HFF-Myc (cell line): ENCODE data around the gene KCNIP1.

Experiments used
- DNase-seq: peaks from one replicate; pipeline ENCODE4 v3.0.0-alpha.2; 2011; ENCODE audit warnings: low read depth; ENCODE audit errors: extremely low read depth
- H3K4me3 ChIP-seq: replicated peaks from 2 replicates; pipeline ENCODE4 v1.5.1; 2011; ENCODE audit warnings: low read depth, mild to moderate bottlenecking, control low read depth, low read length
- CTCF ChIP-seq: IDR thresholded peaks from 2 replicates; pipeline ENCODE4 v1.5.1; 2012; ENCODE audit warnings: mild to moderate bottlenecking, low read depth, low read length, control low read depth; ENCODE audit errors: missing control alignments

KCNIP1 gene

GRCh38 chr5:170537451-170538095 is 33.8 kb downstream of the KCNIP1 start:
- DNase-seq: no peak
- no peak overlapping the region for H3K4me3 ChIP-seq
- TF ChIP-seq CTCF: no peak

- no peak overlapping the region for H3K4me3 ChIP-seq
- DNase-seq: no peak
- no peak for TF ChIP-seq CTCF
Measured at GRCh38 chr5:170538096-170538465, 34.3 kb downstream of the KCNIP1 start.

- TF ChIP-seq CTCF: no peak
- DNase-seq: no peak
- no peak overlapping the region for H3K4me3 ChIP-seq
Measured at GRCh38 chr5:170538696-170539586, 35.1 kb downstream of the KCNIP1 start.

- H3K4me3 ChIP-seq: no peak overlapping the region
- TF ChIP-seq CTCF: no peak
- DNase-seq: no peak
Measured at GRCh38 chr5:170540271-170540670, 36.5 kb downstream of the KCNIP1 start.

- H3K4me3 ChIP-seq: no peak overlapping the region
- no peak for DNase-seq
- TF ChIP-seq CTCF: no peak
Measured at GRCh38 chr5:170541146-170541769, 37.4 kb downstream of the KCNIP1 start.

- TF ChIP-seq CTCF: no peak
- no peak for DNase-seq
- no peak overlapping the region for H3K4me3 ChIP-seq
Measured at GRCh38 chr5:170542691-170543293, 39.0 kb downstream of the KCNIP1 start.
